Colonic mucosa (tissue), 4 donors: Measurements from ENCODE around the gene CLEC4G. TPM values are rescaled to one million over a fixed set of nuclear protein-coding genes. Genes with fewer than 3 reads are reported as not detected.

ENCODE experiments used
- DNase-seq: peaks from one replicate; pipeline ENCODE4 v3.0.0-alpha.2; 2020
- H3K27ac ChIP-seq: fragments of 200-600 bp; one replicate; pipeline ENCODE4 v1.8.0; 2021
- H3K27me3 ChIP-seq: fragments of 200-600 bp; one replicate; pipeline ENCODE4 v1.8.0; 2021
- H3K36me3 ChIP-seq: fragments of 200-600 bp; one replicate; pipeline ENCODE4 v1.8.0; 2021
- H3K4me1 ChIP-seq: fragments of 200-600 bp; one replicate; pipeline ENCODE4 v1.8.0; 2021; ENCODE audit warnings: mild to moderate bottlenecking
- H3K4me3 ChIP-seq: fragments of 200-600 bp; one replicate; pipeline ENCODE4 v1.8.0; 2021
- H3K9ac ChIP-seq, 2 donors: one replicate each; pipeline ENCODE4 v1.7.0; 2013; ENCODE audit warnings: control low read depth in 2 of 2, low read depth in 2 of 2, low read length in 2 of 2
- H3K9me3 ChIP-seq: fragments of 200-600 bp; one replicate; pipeline ENCODE4 v1.8.0; 2021
- intact Hi-C: fragments of 100-400 bp; cut with DNase I; formaldehyde crosslinking; loops from one replicate; pipeline ENCODE4 v1.14.1; 2022
- total RNA-seq, 2 donors: library from RNA; stranded (reverse); fragmentation: NEBNext Ultra II Directional in 1 of 2; extraction: Animal tissue kit (Norgen Biotek cat#: 25700) in 1 of 2; gene quantifications; one replicate each; pipeline ENCODE4 v1.2.1, GENCODE V29; 2021
- TF ChIP-seq, protein P1 (sequence below): fragments of 200-600 bp; IDR thresholded peaks from one replicate; pipeline ENCODE4 v1.8.0; 2022; ENCODE audit warnings: antibody characterized with exemption, mild to moderate bottlenecking
- donor health status: healthy.
- donor health status: DM: no; HTN: no; CAD: no.
- donor health status: DM: no; HTN: no; CAD: no.

The CLEC4G gene
- total RNA-seq, 2 donors from 2014 or later, result 0.17 to 0.53 TPM

DNA sequence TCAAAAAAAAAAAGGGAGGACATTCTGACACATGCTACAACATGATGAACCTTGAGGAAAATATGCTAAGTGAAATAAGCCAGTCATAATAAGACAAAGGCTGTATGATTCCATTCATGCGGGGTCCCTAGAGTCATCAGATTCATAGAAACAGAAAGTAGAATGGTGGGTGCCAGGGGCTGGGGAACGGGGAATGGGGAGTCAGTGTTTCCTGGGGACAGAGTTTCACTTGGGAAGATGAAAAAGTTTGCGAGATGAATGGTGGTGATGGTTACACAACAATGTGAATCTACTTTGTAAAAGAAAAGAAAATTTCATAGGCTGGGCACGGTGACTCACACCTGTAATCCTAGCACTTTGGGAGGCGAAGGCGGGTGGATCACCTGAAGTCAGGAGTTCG, 6.1 kb upstream of the CLEC4G start:
- no peak overlapping the region for H3K27ac ChIP-seq
- no peaks in the 10 kb centered on the region for H3K36me3 ChIP-seq
- no peaks in the 10 kb centered on the region for H3K4me1 ChIP-seq
- TF ChIP-seq, protein P1, sequence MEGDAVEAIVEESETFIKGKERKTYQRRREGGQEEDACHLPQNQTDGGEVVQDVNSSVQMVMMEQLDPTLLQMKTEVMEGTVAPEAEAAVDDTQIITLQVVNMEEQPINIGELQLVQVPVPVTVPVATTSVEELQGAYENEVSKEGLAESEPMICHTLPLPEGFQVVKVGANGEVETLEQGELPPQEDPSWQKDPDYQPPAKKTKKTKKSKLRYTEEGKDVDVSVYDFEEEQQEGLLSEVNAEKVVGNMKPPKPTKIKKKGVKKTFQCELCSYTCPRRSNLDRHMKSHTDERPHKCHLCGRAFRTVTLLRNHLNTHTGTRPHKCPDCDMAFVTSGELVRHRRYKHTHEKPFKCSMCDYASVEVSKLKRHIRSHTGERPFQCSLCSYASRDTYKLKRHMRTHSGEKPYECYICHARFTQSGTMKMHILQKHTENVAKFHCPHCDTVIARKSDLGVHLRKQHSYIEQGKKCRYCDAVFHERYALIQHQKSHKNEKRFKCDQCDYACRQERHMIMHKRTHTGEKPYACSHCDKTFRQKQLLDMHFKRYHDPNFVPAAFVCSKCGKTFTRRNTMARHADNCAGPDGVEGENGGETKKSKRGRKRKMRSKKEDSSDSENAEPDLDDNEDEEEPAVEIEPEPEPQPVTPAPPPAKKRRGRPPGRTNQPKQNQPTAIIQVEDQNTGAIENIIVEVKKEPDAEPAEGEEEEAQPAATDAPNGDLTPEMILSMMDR, result no peak
- H3K4me3 ChIP-seq, result no peak overlapping the region
- intact Hi-C loops, result no loop called here
- H3K27me3 ChIP-seq, result no peaks in the 10 kb centered on the region
- DNase-seq, result no peak
- H3K9ac ChIP-seq, result no peak overlapping the region
- H3K9me3 ChIP-seq, result no peaks in the 10 kb centered on the region

DNA sequence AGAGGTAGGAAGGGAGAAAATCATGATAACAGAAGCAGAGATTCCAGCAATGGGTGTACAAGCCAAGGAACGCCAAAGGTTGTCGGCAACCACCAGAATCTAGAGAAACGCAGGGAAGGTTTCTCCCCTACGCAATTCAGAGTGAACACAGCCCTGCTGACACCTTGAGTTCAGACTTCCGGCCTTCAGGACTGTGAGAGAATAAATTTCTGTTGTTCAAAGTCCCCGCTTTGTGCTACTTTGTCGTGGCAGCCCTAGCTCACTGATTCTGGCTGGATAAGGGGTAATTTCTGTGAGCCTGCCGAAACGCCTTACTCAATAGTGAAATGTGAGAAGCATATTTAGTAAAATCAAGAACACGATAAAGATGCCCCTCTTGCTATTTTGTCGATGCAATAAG, 5.3 kb upstream of the CLEC4G start:
- Histone ChIP-seq H3K9me3 (no peaks in the 10 kb centered on the region), H3K36me3 (no peaks in the 10 kb centered on the region), H3K4me1 (no peaks in the 10 kb centered on the region), H3K27me3 (no peaks in the 10 kb centered on the region), H3K9ac (no peak overlapping the region), H3K4me3 (no peak overlapping the region), H3K27ac (no peak overlapping the region)
- intact Hi-C loops, result no loop called here
- TF ChIP-seq, protein P1, result no peak
- DNase-seq, result no peak

GRCh38 chr19:7736148-7736547, 4.2 kb upstream of the CLEC4G start:
- no peaks in the 10 kb centered on the region for H3K27me3 ChIP-seq

GRCh38 chr19:7734220-7735203, 2.6 kb upstream of the CLEC4G start:
- Histone ChIP-seq H3K27me3 (peaks cover 11% of the 10 kb centered on the region), H3K36me3 (no peaks in the 10 kb centered on the region), H3K4me3 (no peak overlapping the region), H3K27ac (no peak overlapping the region), H3K9ac (no peak overlapping the region), H3K9me3 (no peaks in the 10 kb centered on the region), H3K4me1 (no peaks in the 10 kb centered on the region)
- intact Hi-C loops, result no loop called here
- TF ChIP-seq, protein P1, result no peak
- no peak for DNase-seq

More at GRCh38 chr19:7736148-7736547, 4.2 kb upstream of the CLEC4G start:
- no peaks in the 10 kb centered on the region for H3K36me3 ChIP-seq
- no peak overlapping the region for H3K4me3 ChIP-seq
- no peaks in the 10 kb centered on the region for H3K9me3 ChIP-seq
- no peak overlapping the region for H3K9ac ChIP-seq
- intact Hi-C loops, result no loop called here
- no peak overlapping the region for H3K27ac ChIP-seq
- no peaks in the 10 kb centered on the region for H3K4me1 ChIP-seq
- no peak for DNase-seq
- TF ChIP-seq, protein P1, result no peak

DNA sequence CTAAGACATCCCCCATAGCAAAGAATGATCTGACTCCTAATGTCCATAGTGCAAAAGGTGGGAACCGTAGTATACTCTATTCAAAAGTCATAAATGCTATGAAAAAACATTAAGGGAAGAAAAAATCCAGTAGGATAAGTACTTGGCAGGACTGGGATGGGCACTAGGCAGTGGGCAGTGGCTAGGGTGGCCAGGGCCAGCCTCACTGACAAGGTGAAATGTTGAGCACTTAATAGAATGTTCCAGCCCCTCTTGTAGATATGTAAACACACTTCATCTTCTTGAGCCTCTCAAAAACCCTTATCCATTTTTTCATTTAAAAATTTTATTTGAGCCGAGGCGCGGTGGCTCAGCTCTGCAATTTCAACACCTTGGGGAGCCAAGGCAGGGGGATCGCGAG, 1.5 kb upstream of the CLEC4G start:
- no peak for DNase-seq
- intact Hi-C loops, result no loop called here
- H3K4me3 ChIP-seq, result no peak overlapping the region
- H3K9ac ChIP-seq, result no peak overlapping the region
- H3K36me3 ChIP-seq, result no peaks in the 10 kb centered on the region
- no peaks in the 10 kb centered on the region for H3K9me3 ChIP-seq
- TF ChIP-seq, protein P1, result no peak
- H3K27me3 ChIP-seq, result peaks cover 15% of the 10 kb centered on the region
- H3K4me1 ChIP-seq, result no peaks in the 10 kb centered on the region
- no peak overlapping the region for H3K27ac ChIP-seq
